SH-SY5Y (cell line): Measurements from ENCODE around the gene UBE2K.

Experiments used
- GATA2 ChIP-seq: IDR thresholded peaks from 2 replicates; pipeline ENCODE4 v1.6.1; 2011; ENCODE audit warnings: mild to moderate bottlenecking, low read depth, low read length
- GATA3 ChIP-seq: IDR thresholded peaks from 2 replicates; pipeline ENCODE4 v1.6.1; 2011; ENCODE audit warnings: low read depth, mild to moderate bottlenecking, low read length, moderate library complexity

DNA sequence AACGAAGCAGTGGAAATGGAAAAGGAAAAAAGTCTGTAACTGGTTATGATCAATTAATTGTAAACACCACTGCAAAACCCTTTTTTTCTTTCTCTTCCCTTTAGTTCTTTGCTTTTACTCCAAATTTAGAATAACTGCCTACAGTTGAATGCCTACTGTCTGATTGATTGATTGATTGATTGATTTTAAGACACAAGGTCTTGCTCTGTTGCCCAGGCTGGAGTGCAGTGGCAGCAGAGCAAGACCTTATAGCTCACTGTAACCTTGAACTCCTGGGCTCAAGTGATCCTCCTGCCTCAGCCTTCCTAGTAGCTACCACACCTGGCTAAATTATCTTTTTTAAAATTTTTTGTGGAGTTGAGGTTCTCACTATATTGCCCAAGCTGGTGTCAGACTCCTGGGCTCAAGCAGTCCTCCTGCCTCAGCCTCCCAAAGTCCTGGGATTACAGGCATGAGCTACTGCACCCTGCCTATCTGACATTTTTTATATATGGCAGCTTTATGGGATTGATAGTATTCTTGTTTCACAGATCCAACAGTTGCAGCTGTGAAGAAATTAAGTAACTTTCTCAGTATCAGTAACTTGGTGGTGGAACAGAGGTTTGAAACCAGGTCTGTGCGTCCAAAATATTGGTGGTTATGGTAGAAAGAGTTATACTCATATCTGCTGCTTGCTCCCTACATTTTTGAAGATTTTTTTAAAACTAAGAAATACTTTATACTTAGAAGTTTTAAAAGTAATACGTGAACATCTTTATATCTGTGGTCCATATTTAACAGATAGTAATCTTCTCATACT, 12.4 kb downstream of the UBE2K start:
- TF ChIP-seq GATA2, result no peak
- TF ChIP-seq GATA3, result no peak
